Measurements from ENCODE around the gene CLEC11A. TPM values are rescaled to one million over a fixed set of nuclear protein-coding genes. Genes with fewer than 3 reads are reported as not detected.

The CLEC11A gene
- total and polyA plus RNA-seq, 2 of the 8 experiments (the other 6 are each of a cell fraction or from before 2014, with no cell fraction given), result 4.3 to 17.4 TPM

- Histone ChIP-seq H4K20me1 (replicated peaks in 1 of 2; ENCODE audit: control insufficient read depth in 1 of 2, insufficient read depth in 2 of 2, low read length in 2 of 2) (peaks cover 1 to 5% of the 10 kb centered on the region in 2 experiments), H2BK15ac (ENCODE audit: low read length) (peak overlapping the region; percentile 88; the same call in 1 of the 2 replicates), H3K4me2 (ENCODE audit: insufficient read depth in 1 of 2, low read depth in 2 of 2, low read length in 2 of 2) (peak overlapping the region; percentile 82 to 96), H3K27ac (ENCODE audit: low read depth, low read length) (no peak overlapping the region), H3K23me2 (ENCODE audit: low read depth, low read length) (peaks cover 14% of the 10 kb centered on the region), H2BK12ac (ENCODE audit: low read depth, low read length) (peak overlapping the region; percentile 62; the same call in 1 of the 2 replicates), H2AFZ (ENCODE audit: low read length) (no peak overlapping the region), H2BK5ac (ENCODE audit: low read depth, low read length) (peak overlapping the region; percentile 63; the same call in 1 of the 2 replicates), H3K18ac (ENCODE audit: extremely low read depth, low read length) (peak overlapping the region; percentile 94), H3K36me3 (ENCODE audit: control insufficient read depth in 2 of 4, insufficient read depth in 4 of 4, low read length in 3 of 4) (no peaks in the 10 kb centered on the region), H3K4me3 (ENCODE audit: extremely low read depth in 1 of 4, insufficient read depth in 2 of 4, low read depth in 3 of 4, low read length in 4 of 4) (peak overlapping the region; percentile 50 to 75 (median 72)), H3K9me3 (ENCODE audit: insufficient read depth in 2 of 2, low read depth in 1 of 2, low read length in 1 of 2) (no peaks in the 10 kb centered on the region), H4K8ac (ENCODE audit: extremely low read depth, insufficient read depth, low read length) (peak overlapping the region; percentile 83), H3K79me2 (ENCODE audit: control insufficient read depth in 1 of 2, insufficient read depth in 2 of 2, low read length in 2 of 2) (peaks cover 0 to 5% of the 10 kb centered on the region in 2 experiments; a peak in 1 of 4 replicates), H3K9ac (replicated peaks in 1 of 4; ENCODE audit: extremely low read depth in 1 of 4, low read depth in 3 of 4, low read length in 3 of 4) (no peak overlapping the region), H3K79me1 (ENCODE audit: low read depth, low read length) (no peaks in the 10 kb centered on the region), H3K4me1 (replicated peaks in 1 of 4; ENCODE audit: control insufficient read depth in 3 of 4, insufficient read depth in 4 of 4, low read length in 3 of 4) (peaks cover 3 to 39% (median 26%) of the 10 kb centered on the region in 4 experiments), H2BK120ac (replicated peaks; ENCODE audit: low read depth, low read length) (peak overlapping the region; percentile 71), H3K23ac (ENCODE audit: insufficient read length) (no peak overlapping the region), H3K4ac (replicated peaks; ENCODE audit: insufficient read length, low read depth, low read length) (peak overlapping the region; percentile 92), H2BK20ac (ENCODE audit: low read length) (peak overlapping the region; percentile 5; the same call in 1 of the 2 replicates), H4K5ac (ENCODE audit: insufficient read length, low read depth, low read length) (peak overlapping the region; percentile 63), H3K27me3 (replicated peaks in 1 of 4; ENCODE audit: control insufficient read depth in 3 of 4, extremely low read depth in 1 of 4, insufficient read depth in 3 of 4, low read length in 3 of 4) (peaks cover 4 to 39% (median 26%) of the 10 kb centered on the region in 4 experiments), H3K56ac (replicated peaks; ENCODE audit: insufficient read length, low read depth, low read length) (no peak overlapping the region), H2AK5ac (ENCODE audit: low read depth, low read length) (no peak overlapping the region), H4K91ac (replicated peaks; ENCODE audit: insufficient read length, low read length) (peak overlapping the region; percentile 81), H3K14ac (ENCODE audit: insufficient read length) (no peak overlapping the region)
- DNase-seq (ENCODE audit: low read depth in 1 of 2, low spot score in 2 of 2) (no peak), FAIRE-seq (no peak)
- TF ChIP-seq KDM1A (IDR thresholded peaks at IDR 0.05; ENCODE audit: borderline replicate concordance, low read length) (peak; percentile 31; the same call in 1 of the 2 replicates), TBP (IDR thresholded peaks at IDR 0.05; ENCODE audit: low read depth, low read length) (no peak), EGR1 (IDR thresholded peaks at IDR 0.05; ENCODE audit: borderline replicate concordance, low read depth, low read length) (no peak), SIN3A (conservative IDR thresholded peaks at IDR 0.05 in 1 of 2, IDR thresholded peaks at IDR 0.05 in 1 of 2; ENCODE audit: low read depth in 1 of 2, low read length in 2 of 2) (0 out of 4 replicates have a peak, but pooled peaks of 1 of the 2 experiments have one; percentile 26)
- TF ChIP-seq, protein P1, sequence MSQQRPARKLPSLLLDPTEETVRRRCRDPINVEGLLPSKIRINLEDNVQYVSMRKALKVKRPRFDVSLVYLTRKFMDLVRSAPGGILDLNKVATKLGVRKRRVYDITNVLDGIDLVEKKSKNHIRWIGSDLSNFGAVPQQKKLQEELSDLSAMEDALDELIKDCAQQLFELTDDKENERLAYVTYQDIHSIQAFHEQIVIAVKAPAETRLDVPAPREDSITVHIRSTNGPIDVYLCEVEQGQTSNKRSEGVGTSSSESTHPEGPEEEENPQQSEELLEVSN (IDR thresholded peaks at IDR 0.05), result peak; percentile 35; the same call in 1 of the 2 replicates
- TF ChIP-seq, protein P2, sequence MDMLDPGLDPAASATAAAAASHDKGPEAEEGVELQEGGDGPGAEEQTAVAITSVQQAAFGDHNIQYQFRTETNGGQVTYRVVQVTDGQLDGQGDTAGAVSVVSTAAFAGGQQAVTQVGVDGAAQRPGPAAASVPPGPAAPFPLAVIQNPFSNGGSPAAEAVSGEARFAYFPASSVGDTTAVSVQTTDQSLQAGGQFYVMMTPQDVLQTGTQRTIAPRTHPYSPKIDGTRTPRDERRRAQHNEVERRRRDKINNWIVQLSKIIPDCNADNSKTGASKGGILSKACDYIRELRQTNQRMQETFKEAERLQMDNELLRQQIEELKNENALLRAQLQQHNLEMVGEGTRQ (IDR thresholded peaks at IDR 0.05; ENCODE audit: low read length), result 0 out of 2 replicates have a peak, but pooled peaks have one; percentile 4
- TF ChIP-seq, protein P3, sequence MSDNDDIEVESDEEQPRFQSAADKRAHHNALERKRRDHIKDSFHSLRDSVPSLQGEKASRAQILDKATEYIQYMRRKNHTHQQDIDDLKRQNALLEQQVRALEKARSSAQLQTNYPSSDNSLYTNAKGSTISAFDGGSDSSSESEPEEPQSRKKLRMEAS (IDR thresholded peaks at IDR 0.05), result peak; percentile 73; the same call in 1 of the 2 replicates
- WGBS, 2 experiments (ENCODE audit: extremely low coverage in 1 of 2, insufficient coverage in 1 of 2, insufficient read length in 1 of 2, insufficient replicate concordance in 2 of 2, low coverage in 1 of 2, low lambda C conversion rate in 2 of 2, missing lambda C conversion rate in 1 of 2), result 18% methylated on average over 23 of the region's 31 CpGs; no CpG with 5 or more reads in 1 of the 2 experiments
- CTCF ChIA-PET (ENCODE audit: partially characterized antibody), result interaction anchor here (0.5 to 6.2 kb wide), 33 partner anchors 10 to 339 kb away, joined by 3 to 134 read pairs (median 5); no protein-coding TSS in a partner anchor
- POLR2A ChIA-PET (ENCODE audit: partially characterized antibody), result interaction anchor here (0.9 to 11.8 kb wide), 7 partner anchors 11 to 81 kb away, joined by 3 to 72 read pairs (median 4); no protein-coding TSS in a partner anchor
Observed at GRCh38 chr19:50723735-50724521, 764 bp downstream of the CLEC11A start.
